MM.1S (cell line): Measurements from ENCODE around the gene FAM184A.

Experiments used
- DNase-seq: peaks from one replicate; pipeline ENCODE4 v3.0.0-alpha.2; 2015
- H2AFZ ChIP-seq: fragments of 300-600 bp; sonication (generic); 2 replicates; pipeline ENCODE4 v1.6.0; 2016; ENCODE audit warnings: antibody characterized with exemption, low read length
- H3F3A ChIP-seq: fragments of 300-600 bp; sonication (generic); 2 replicates; pipeline ENCODE4 v1.6.1; 2016; ENCODE audit warnings: mild to moderate bottlenecking, antibody characterized with exemption, low read length, moderate library complexity, mixed read lengths; ENCODE audit not compliant: insufficient read depth
- H3K27ac ChIP-seq: fragments of 300-600 bp; sonication (generic); 2 replicates; pipeline ENCODE4 v1.5.1; 2016; ENCODE audit warnings: mild to moderate bottlenecking, low read length
- H3K27me3 ChIP-seq: fragments of 300-600 bp; sonication (generic); replicated peaks from 2 replicates; pipeline ENCODE4 v1.6.0; 2016; ENCODE audit warnings: low read length; ENCODE audit not compliant: insufficient read depth
- H3K36me3 ChIP-seq: fragments of 300-600 bp; sonication (generic); replicated peaks from 2 replicates; pipeline ENCODE4 v1.6.1; 2016; ENCODE audit warnings: mild to moderate bottlenecking, low read length, mixed read lengths; ENCODE audit not compliant: insufficient read depth
- H3K4me1 ChIP-seq: fragments of 300-600 bp; sonication (generic); 2 replicates; pipeline ENCODE4 v1.6.1; 2016; ENCODE audit warnings: low read length, mixed read lengths
- H3K4me2 ChIP-seq: fragments of 300-600 bp; sonication (generic); 2 replicates; pipeline ENCODE4 v1.6.0; 2016; ENCODE audit warnings: low read depth, low read length
- H3K4me3 ChIP-seq: fragments of 300-600 bp; sonication (generic); 2 replicates; pipeline ENCODE4 v1.5.1; 2016; ENCODE audit warnings: low read length, mixed read lengths
- H3K79me2 ChIP-seq: fragments of 300-600 bp; sonication (generic); 2 replicates; pipeline ENCODE4 v1.6.1; 2016; ENCODE audit warnings: mixed run types, low read length, mixed read lengths
- H3K9ac ChIP-seq: fragments of 300-600 bp; sonication (generic); 2 replicates; pipeline ENCODE4 v1.6.1; 2016; ENCODE audit warnings: low read length, mixed read lengths
- H3K9me2 ChIP-seq: fragments of 300-600 bp; sonication (generic); replicated peaks from 2 replicates; pipeline ENCODE4 v1.6.1; 2016; ENCODE audit warnings: mild to moderate bottlenecking, low read length, mixed read lengths; ENCODE audit not compliant: insufficient read depth
- H3K9me3 ChIP-seq: fragments of 300-600 bp; sonication (generic); replicated peaks from 2 replicates; pipeline ENCODE4 v1.6.1; 2016; ENCODE audit warnings: mild to moderate bottlenecking, low read length, mixed read lengths; ENCODE audit not compliant: insufficient read depth
- H4K20me1 ChIP-seq: fragments of 300-600 bp; sonication (generic); 2 replicates; pipeline ENCODE4 v1.6.1; 2016; ENCODE audit warnings: mild to moderate bottlenecking, low read length, moderate library complexity, mixed read lengths; ENCODE audit not compliant: insufficient read depth
- CTCF ChIP-seq: fragments of 300-600 bp; sonication (generic); IDR thresholded peaks from 2 replicates; pipeline ENCODE4 v1.5.1; 2016; ENCODE audit warnings: antibody characterized with exemption, low read length, mixed read lengths
- EZH2 ChIP-seq: fragments of 300-600 bp; sonication (generic); optimal IDR thresholded peaks from 2 replicates; pipeline ENCODE3; 2017; ENCODE audit warnings: low read depth, mild to moderate bottlenecking, antibody characterized with exemption, low read length, mixed read lengths
- EZH2phosphoT487 ChIP-seq: fragments of 300-600 bp; sonication (generic); IDR thresholded peaks from 2 replicates; pipeline ENCODE4 v1.6.1; 2018; ENCODE audit warnings: antibody characterized with exemption, low read length

The FAM184A gene

GRCh38 chr6:119112812-119113530 lies 34.5 kb upstream of the FAM184A start:
- Histone ChIP-seq H3K9me3 (no peaks in the 10 kb centered on the region), H3K79me2 (no peaks in the 10 kb centered on the region), H3K4me3 (no peak overlapping the region), H3K27me3 (no peaks in the 10 kb centered on the region), H3K27ac (no peak overlapping the region), H4K20me1 (no peaks in the 10 kb centered on the region), H3K9ac (no peak overlapping the region), H2AFZ (no peak overlapping the region), H3K4me1 (peaks cover 18% of the 10 kb centered on the region), H3F3A (no peaks in the 10 kb centered on the region), H3K9me2 (no peaks in the 10 kb centered on the region), H3K36me3 (no peaks in the 10 kb centered on the region), H3K4me2 (no peak overlapping the region)
- DNase-seq = no peak
- TF ChIP-seq CTCF = no peak
- TF ChIP-seq EZH2phosphoT487 = no peak
- no peak for TF ChIP-seq EZH2

GRCh38 chr6:119110601-119111548 lies 32.4 kb upstream of the FAM184A start:
- DNase-seq = peak; percentile 71
- Histone ChIP-seq H3K79me2 (no peaks in the 10 kb centered on the region), H3K27ac (no peak overlapping the region), H3K9ac (no peak overlapping the region), H3F3A (no peaks in the 10 kb centered on the region), H3K4me1 (peaks cover 18% of the 10 kb centered on the region), H2AFZ (peak overlapping the region; percentile 81), H3K27me3 (no peaks in the 10 kb centered on the region), H3K4me3 (peak overlapping the region; percentile 29), H3K9me3 (no peaks in the 10 kb centered on the region), H3K4me2 (peak overlapping the region; percentile 61), H3K9me2 (no peaks in the 10 kb centered on the region), H4K20me1 (no peaks in the 10 kb centered on the region), H3K36me3 (no peaks in the 10 kb centered on the region)
- TF ChIP-seq CTCF (peak; percentile 70), EZH2 (no peak)

GRCh38 chr6:119109654-119110325 lies 31.3 kb upstream of the FAM184A start:
- H3K4me3 ChIP-seq = peak overlapping the region; percentile 29
- H3K4me1 ChIP-seq = peaks cover 18% of the 10 kb centered on the region
- peak overlapping the region; percentile 61 for H3K4me2 ChIP-seq
- H2AFZ ChIP-seq = peak overlapping the region; percentile 81
- H3F3A ChIP-seq = no peaks in the 10 kb centered on the region
- H3K9me3 ChIP-seq = no peaks in the 10 kb centered on the region
- DNase-seq = peak; percentile 21
- TF ChIP-seq EZH2 = no peak
- no peak for TF ChIP-seq EZH2phosphoT487
- TF ChIP-seq CTCF = no peak
- H3K9ac ChIP-seq = no peak overlapping the region
- H3K27ac ChIP-seq = no peak overlapping the region
- H3K9me2 ChIP-seq = no peaks in the 10 kb centered on the region
- no peaks in the 10 kb centered on the region for H3K36me3 ChIP-seq
- no peaks in the 10 kb centered on the region for H3K79me2 ChIP-seq
- H3K27me3 ChIP-seq = no peaks in the 10 kb centered on the region
- no peaks in the 10 kb centered on the region for H4K20me1 ChIP-seq
